Duodenal mucosa (tissue), 2 donors: Measurements from ENCODE around the gene TAS1R2.
"Not testable (repeated sequence)": the region's sequence is repeated elsewhere in the genome, so short reads cannot be mapped to it uniquely, and the experiment has no call there.

Experiments used
- H3K27ac ChIP-seq: one replicate; pipeline ENCODE4 v1.7.0; 2013; ENCODE audit warnings: low read depth, low read length
- H3K27me3 ChIP-seq, 2 donors: one replicate each; pipeline ENCODE4 v1.7.0; 2013; ENCODE audit warnings: low read length in 2 of 2, control low read depth in 1 of 2; ENCODE audit not compliant: insufficient read depth in 2 of 2, control insufficient read depth in 1 of 2
- H3K36me3 ChIP-seq, 2 donors: one replicate each; pipeline ENCODE4 v1.7.0; 2013; ENCODE audit warnings: low read length in 2 of 2, control low read depth in 1 of 2; ENCODE audit not compliant: insufficient read depth in 2 of 2, control insufficient read depth in 1 of 2
- H3K4me1 ChIP-seq, 2 donors: one replicate each; pipeline ENCODE4 v1.7.0; 2013; ENCODE audit warnings: low read length in 2 of 2, control low read depth in 1 of 2; ENCODE audit not compliant: insufficient read depth in 2 of 2, control insufficient read depth in 1 of 2
- H3K4me3 ChIP-seq, 2 donors: one replicate each; pipeline ENCODE4 v1.7.0; 2013; ENCODE audit warnings: low read length in 2 of 2, low read depth in 1 of 2
- H3K9ac ChIP-seq, 2 donors: one replicate each; pipeline ENCODE4 v1.7.0; 2013; ENCODE audit warnings: low read length in 2 of 2, low read depth in 1 of 2
- H3K9me3 ChIP-seq, 2 donors: one replicate each; pipeline ENCODE4 v1.7.0; 2013; ENCODE audit warnings: low read length in 2 of 2, control low read depth in 1 of 2; ENCODE audit not compliant: control insufficient read depth in 1 of 2

The TAS1R2 gene

DNA sequence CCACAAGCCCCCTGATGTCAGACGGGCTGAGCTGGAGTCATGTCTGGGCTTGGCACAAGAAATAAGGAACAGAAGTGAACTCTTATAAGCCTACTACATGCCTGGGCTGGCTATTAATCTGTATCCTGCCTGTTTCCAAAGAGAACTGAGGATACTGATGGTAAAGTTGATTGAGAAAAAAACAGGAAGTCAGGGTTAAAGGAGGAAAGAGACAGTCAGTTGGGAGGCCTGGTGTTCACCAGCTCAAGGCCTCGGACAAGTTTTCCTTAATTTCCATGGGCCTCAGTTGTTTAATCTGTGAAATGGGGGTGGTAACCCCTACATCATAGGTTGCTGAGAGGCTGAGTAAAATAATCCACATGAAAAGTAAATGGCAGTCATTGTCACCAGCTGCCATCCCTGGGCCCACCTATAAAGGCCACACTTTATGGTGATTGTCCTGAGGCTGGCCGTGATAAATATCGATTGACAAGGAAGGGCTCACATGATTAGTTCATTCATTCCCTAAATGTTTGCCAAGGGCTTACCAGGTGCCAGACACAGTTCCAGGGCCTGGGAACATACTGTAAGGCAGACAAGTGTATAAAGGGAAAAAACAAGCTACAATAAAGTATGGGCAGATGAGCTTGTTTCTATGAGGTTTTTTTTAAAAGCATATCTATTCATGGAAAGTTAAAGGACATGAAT, 40.0 kb upstream of the TAS1R2 start:
- no peaks in the 10 kb centered on the region for H3K27me3 ChIP-seq
- no peak overlapping the region for H3K4me3 ChIP-seq
- H3K9me3 ChIP-seq, result no peaks in the 10 kb centered on the region
- H3K4me1 ChIP-seq, result peaks cover 4 to 8% of the 10 kb centered on the region in 2 donors
- no peak overlapping the region for H3K9ac ChIP-seq
- no peaks in the 10 kb centered on the region for H3K36me3 ChIP-seq
- no peak overlapping the region for H3K27ac ChIP-seq

DNA sequence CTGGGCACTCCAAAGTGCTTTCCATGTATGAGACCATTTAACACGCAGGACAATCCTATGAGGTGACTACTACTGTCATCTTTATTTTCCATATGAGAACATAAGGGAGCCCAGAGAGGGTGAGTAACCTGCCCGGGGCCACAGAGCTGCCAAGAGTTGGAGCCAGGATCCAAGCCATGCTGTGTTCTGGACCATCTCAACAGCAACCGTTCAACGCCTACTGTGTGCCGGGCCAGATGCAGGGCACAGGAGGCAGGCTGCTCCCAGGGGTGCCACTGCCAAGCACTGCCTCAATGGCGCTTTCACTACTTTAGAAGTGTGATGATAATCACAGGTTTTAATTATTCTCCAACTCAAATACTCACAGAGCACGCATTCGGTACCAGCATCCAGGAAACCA, 39.1 kb upstream of the TAS1R2 start:
- Histone ChIP-seq H3K9ac (no peak overlapping the region), H3K27ac (no peak overlapping the region), H3K36me3 (no peaks in the 10 kb centered on the region), H3K27me3 (no peaks in the 10 kb centered on the region), H3K9me3 (no peaks in the 10 kb centered on the region), H3K4me1 (peaks cover 4 to 7% of the 10 kb centered on the region in 2 donors), H3K4me3 (no peak overlapping the region)

GRCh38 chr1:18895317-18895716, 35.9 kb upstream of the TAS1R2 start:
- no peaks in the 10 kb centered on the region for H3K4me1 ChIP-seq
- no peaks in the 10 kb centered on the region for H3K27me3 ChIP-seq
- no peaks in the 10 kb centered on the region for H3K36me3 ChIP-seq
- no peak overlapping the region for H3K9ac ChIP-seq
- no peaks in the 10 kb centered on the region for H3K9me3 ChIP-seq
- no peak overlapping the region for H3K27ac ChIP-seq
- no peak overlapping the region for H3K4me3 ChIP-seq

- Histone ChIP-seq H3K9ac (no peak overlapping the region), H3K27ac (no peak overlapping the region), H3K36me3 (no peaks in the 10 kb centered on the region), H3K9me3 (no peaks in the 10 kb centered on the region), H3K4me3 (no peak overlapping the region), H3K27me3 (no peaks in the 10 kb centered on the region), H3K4me1 (no peaks in the 10 kb centered on the region)
These were observed 33.7 kb upstream of the TAS1R2 start for GRCh38 chr1:18893120-18893519.

- not testable (repeated sequence) for H3K4me3 ChIP-seq, H3K4me1 ChIP-seq, H3K27me3 ChIP-seq, H3K9me3 ChIP-seq, H3K27ac ChIP-seq, H3K36me3 ChIP-seq, H3K9ac ChIP-seq
These were observed 32.4 kb upstream of the TAS1R2 start for GRCh38 chr1:18891858-18892257.

DNA sequence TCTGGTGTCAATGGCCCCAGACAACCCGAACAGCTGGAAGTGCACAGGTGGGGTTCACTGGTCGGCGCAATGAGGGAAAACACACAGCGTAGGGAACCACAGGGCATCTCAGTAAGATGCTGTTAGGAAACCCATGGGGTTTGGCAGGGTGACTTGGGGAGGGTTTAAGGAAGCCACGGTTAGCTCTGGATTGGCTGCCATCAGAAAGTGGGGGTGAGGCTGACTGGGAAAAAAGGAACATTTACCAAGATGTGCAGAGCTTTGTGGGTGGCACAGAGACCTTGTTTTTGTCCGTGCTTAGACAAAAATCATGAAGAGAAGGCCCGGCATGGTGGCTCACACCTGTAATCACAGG, 31.9 kb upstream of the TAS1R2 start:
- Histone ChIP-seq H3K9me3 (no peaks in the 10 kb centered on the region), H3K36me3 (no peaks in the 10 kb centered on the region), H3K27ac (no peak overlapping the region), H3K27me3 (no peaks in the 10 kb centered on the region), H3K4me3 (no peak overlapping the region), H3K9ac (no peak overlapping the region), H3K4me1 (no peaks in the 10 kb centered on the region)

DNA sequence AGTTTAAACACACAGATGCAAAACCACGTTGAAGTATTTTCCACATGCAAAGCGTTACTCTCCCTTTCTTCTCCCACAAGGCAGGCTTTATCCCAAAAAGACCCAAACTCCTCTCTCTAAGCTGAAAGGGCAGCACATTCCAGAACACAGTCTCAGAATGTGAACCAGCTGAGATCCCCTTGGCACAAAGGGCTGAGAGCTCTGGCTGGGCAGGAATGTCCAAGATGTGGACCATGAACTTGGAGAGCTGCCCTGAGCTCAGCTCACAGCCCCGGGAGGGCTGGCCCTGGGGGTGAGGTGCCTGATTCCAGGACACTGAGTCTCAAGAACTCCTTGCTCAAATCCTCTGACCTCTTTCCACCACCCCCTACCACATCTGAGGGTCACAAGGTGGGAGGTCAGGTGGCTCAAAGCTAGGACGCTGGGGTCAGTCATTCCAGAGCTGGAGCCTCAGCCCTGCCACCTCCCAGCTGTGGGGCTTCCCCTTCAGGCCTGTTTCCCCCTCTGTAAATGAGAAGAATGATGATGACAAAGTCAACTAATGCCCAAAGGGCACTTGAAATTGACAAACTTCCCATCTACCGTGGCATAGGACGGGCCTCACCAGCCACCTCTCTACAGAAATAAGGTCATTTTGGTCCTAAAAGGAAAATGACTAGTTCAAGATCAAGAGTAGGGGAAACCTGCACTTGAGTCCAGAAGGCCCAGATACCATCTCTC, 31.4 kb upstream of the TAS1R2 start:
- H3K36me3 ChIP-seq, result no peaks in the 10 kb centered on the region

GRCh38 chr1:18886003-18886335, 26.5 kb upstream of the TAS1R2 start:
- H3K9ac ChIP-seq, result no peak overlapping the region
- no peaks in the 10 kb centered on the region for H3K9me3 ChIP-seq
- H3K4me1 ChIP-seq, result peaks cover 0 to 3% of the 10 kb centered on the region in 2 donors
- no peaks in the 10 kb centered on the region for H3K27me3 ChIP-seq
- no peaks in the 10 kb centered on the region for H3K36me3 ChIP-seq
- H3K4me3 ChIP-seq, result no peak overlapping the region
- no peak overlapping the region for H3K27ac ChIP-seq

More for the DNA sequence above, 31.4 kb upstream of the TAS1R2 start:
- H3K4me1 ChIP-seq, result peaks cover 0 to 3% of the 10 kb centered on the region in 2 donors
- H3K9ac ChIP-seq, result no peak overlapping the region
- peak overlapping the region; percentile 25 for H3K27ac ChIP-seq
- no peaks in the 10 kb centered on the region for H3K9me3 ChIP-seq
- no peak overlapping the region for H3K4me3 ChIP-seq
- no peaks in the 10 kb centered on the region for H3K27me3 ChIP-seq

GRCh38 chr1:18885311-18886002, 26.0 kb upstream of the TAS1R2 start:
- no peaks in the 10 kb centered on the region for H3K27me3 ChIP-seq
- no peak overlapping the region for H3K9ac ChIP-seq
- no peak overlapping the region for H3K4me3 ChIP-seq
- peaks cover 0 to 3% of the 10 kb centered on the region in 2 donors for H3K4me1 ChIP-seq
- H3K9me3 ChIP-seq, result no peaks in the 10 kb centered on the region
- H3K36me3 ChIP-seq, result no peaks in the 10 kb centered on the region
- no peak overlapping the region for H3K27ac ChIP-seq

DNA sequence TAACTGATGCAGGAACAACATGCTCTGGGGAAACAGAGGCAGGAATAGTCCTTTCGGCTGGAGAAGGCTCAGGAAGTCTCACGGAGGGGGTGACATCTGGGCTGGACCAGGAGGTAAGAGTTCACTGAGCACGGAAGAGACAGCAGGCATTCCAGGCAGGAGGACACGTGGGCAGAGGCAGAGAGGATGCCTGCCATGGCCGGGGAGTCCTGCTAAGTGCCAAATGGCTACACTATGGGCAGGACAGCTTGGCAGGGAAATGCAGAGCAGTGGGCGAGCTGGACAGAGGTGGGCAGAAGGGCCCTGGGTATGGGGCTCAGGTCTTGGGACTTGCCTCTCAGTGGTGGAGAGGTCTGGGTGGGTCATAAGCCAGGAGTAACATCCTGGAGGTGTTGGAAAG, 25.3 kb upstream of the TAS1R2 start:
- no peaks in the 10 kb centered on the region for H3K9me3 ChIP-seq
- H3K9ac ChIP-seq, result no peak overlapping the region
- no peak overlapping the region for H3K27ac ChIP-seq
- H3K27me3 ChIP-seq, result no peaks in the 10 kb centered on the region
- H3K36me3 ChIP-seq, result no peaks in the 10 kb centered on the region
- peaks cover 0 to 3% of the 10 kb centered on the region in 2 donors for H3K4me1 ChIP-seq
- no peak overlapping the region for H3K4me3 ChIP-seq
